Right lobe of liver (tissue), 6 donors: ENCODE measurements around the gene CAPRIN1. TPM values are rescaled to one million over a fixed set of nuclear protein-coding genes. Genes with fewer than 3 reads are reported as not detected.
A peak's percentile ranks its signal among the peaks of the same experiment; 100 is the strongest.
"Not testable (repeated sequence)": the region's sequence is repeated elsewhere in the genome, so short reads cannot be mapped to it uniquely, and the experiment has no call there.

ENCODE experiments used
- ATAC-seq, 4 donors: fragments of 200-7000 bp; cut with Tn5 transposase; one replicate each; pipeline ENCODE4 v1.9.1; 2020; ENCODE audit warnings: mild to moderate bottlenecking in 4 of 4, moderate library complexity in 4 of 4
- DNase-seq, 3 donors: peaks; one replicate each; pipeline ENCODE4 v3.0.0-alpha.2; 2020
- H3K27ac ChIP-seq, 3 donors: fragments of 200-600 bp; one replicate each; pipeline ENCODE4 v1.8.0; 2022
- H3K27me3 ChIP-seq, 2 donors: fragments of 200-600 bp; one replicate each; pipeline ENCODE4 v1.8.0; 2022
- H3K36me3 ChIP-seq, 4 donors: fragments of 200-600 bp; sonication (generic) in 1 of 4; one replicate each; pipeline versions ENCODE4 v1.5.1 to v1.8.0; 2017 to 2022; ENCODE audit warnings: control low read depth in 1 of 4
- H3K4me1 ChIP-seq, 4 donors: fragments of 200-600 bp; sonication (generic) in 1 of 4; one replicate each; pipeline versions ENCODE4 v1.5.1 to v1.8.0; 2017 to 2022; ENCODE audit warnings: control low read depth in 1 of 4
- H3K4me3 ChIP-seq, 3 donors: fragments of 200-600 bp; one replicate each; pipeline ENCODE4 v1.8.0; 2022
- H3K9me3 ChIP-seq, 4 donors: fragments of 200-600 bp; sonication (generic) in 1 of 4; one replicate each; pipeline versions ENCODE4 v1.5.1 to v1.8.0; 2017 to 2022; ENCODE audit warnings: control low read depth in 1 of 4
- CTCF ChIP-seq, 4 donors: fragments of 200-600 bp in 3 of 4; fragments of 450-650 bp in 1 of 4; IDR thresholded peaks; one replicate each; pipeline versions ENCODE4 v1.5.1 to v1.8.0; 2016 to 2022; ENCODE audit warnings: antibody characterized with exemption in 4 of 4, mild to moderate bottlenecking in 2 of 4
- POLR2A ChIP-seq: fragments of 450-650 bp; IDR thresholded peaks from one replicate; pipeline ENCODE4 v1.6.1; 2017; ENCODE audit warnings: antibody characterized with exemption, mild to moderate bottlenecking
- WGBS: methylation state at CpG from one replicate; pipeline ENCODE4 v1.1.6; 2018; ENCODE audit warnings: low coverage, low lambda C conversion rate; ENCODE audit not compliant: insufficient coverage; ENCODE audit errors: missing lambda C conversion rate; 5-methylcytosine and 5-hydroxymethylcytosine counted together
- intact Hi-C, 2 donors: fragments of 100-400 bp; cut with DNase I; formaldehyde crosslinking; loops; one replicate each; pipeline versions ENCODE4 v1.11.2 to v1.14.1; 2022
- total RNA-seq, 6 experiments: library from RNA; depleted of rRNA in 2 of 6; stranded (reverse); fragments of >200 nt in 2 of 6; fragmentation: NEBNext Ultra II Directional in 3 of 6; extraction: Animal tissue kit (Norgen Biotek cat#: 25700) in 3 of 6; gene quantifications; one replicate each; pipeline versions ENCODE4 v1.1.0 to v1.2.4, GENCODE V29; 2016 to 2023
- donor health status: DM: no; HTN: yes; CAD: no.
- donor health status: DM: no; HTN: no; CAD: no.
- donor health status: DM: no; HTN: no; CAD: no.
- donor health status: DM: no; HTN: yes; CAD: no.
- donor health status: DM: no; HTN: yes; CAD: no.

CAPRIN1 gene
- total RNA-seq, 6 experiments from 2014 or later, result 60.0 to 87.6 (median 71.2) TPM

GRCh38 chr11:34052608-34053160 is 1.2 kb downstream of the CAPRIN1 start:
- peak; percentile 42 to 68 (median 58) for DNase-seq
- ATAC-seq, result peak in 3 of 4 donors; percentile 0 to 1 (median 1)
- peak overlapping the region; percentile 89 to 100 (median 95) for H3K27ac ChIP-seq
- 0% methylated on average over 15 of the region's 40 CpGs for WGBS
- H3K4me3 ChIP-seq, result peak overlapping the region; percentile 74 to 93 (median 81)
- no peaks in the 10 kb centered on the region for H3K27me3 ChIP-seq
- H3K9me3 ChIP-seq, result no peaks in the 10 kb centered on the region
- peaks cover 0 to 5% (median 0%) of the 10 kb centered on the region in 4 donors for H3K36me3 ChIP-seq
- intact Hi-C loops, result no loop called here
- peaks cover 0 to 43% (median 18%) of the 10 kb centered on the region in 4 donors for H3K4me1 ChIP-seq
- no peak for TF ChIP-seq CTCF (IDR thresholded peaks at IDR 0.05)
- no peak for TF ChIP-seq POLR2A

DNA sequence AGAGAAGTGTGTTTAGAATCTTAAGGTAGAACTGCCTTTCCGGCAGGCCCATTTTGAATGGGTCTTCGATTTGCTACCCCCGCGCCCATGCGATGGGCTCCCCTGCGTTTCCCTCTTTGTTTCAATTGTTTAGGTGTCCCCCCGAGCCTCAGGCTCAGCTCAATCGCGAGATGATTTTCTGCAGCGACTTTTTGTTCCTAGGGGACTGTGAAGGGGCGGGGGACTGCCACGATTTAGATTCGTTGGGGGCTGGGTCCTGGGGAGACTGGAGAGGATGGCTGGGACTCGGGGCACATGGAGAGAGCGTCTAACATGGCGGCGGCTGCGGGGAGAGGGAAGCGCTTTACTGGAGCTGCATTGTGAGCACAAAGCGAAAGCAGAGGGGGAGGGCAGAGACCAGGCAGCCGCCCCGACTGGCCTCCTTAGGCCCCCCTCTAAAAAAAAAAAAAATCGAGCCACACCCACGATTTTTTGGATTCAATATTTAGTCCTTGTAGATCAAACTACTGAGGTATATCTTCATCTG is 1.7 kb downstream of the CAPRIN1 start:
- intact Hi-C loops, result no loop called here
- ATAC-seq, result peak; percentile 43 to 68 (median 54)

GRCh38 chr11:34054351-34054750 is 2.8 kb downstream of the CAPRIN1 start:
- DNase-seq, H3K27me3 ChIP-seq, H3K4me3 ChIP-seq, intact Hi-C loops, ATAC-seq, H3K36me3 ChIP-seq, H3K9me3 ChIP-seq: not testable (repeated sequence)
- 72% methylated on average over 10 of the region's 11 CpGs for WGBS
- Histone ChIP-seq H3K4me1 (peaks cover 0 to 56% (median 23%) of the 10 kb centered on the region in 4 donors), H3K27ac (peak overlapping the region in 1 of 3 donors; percentile 100)

More for the DNA sequence above, 1.7 kb downstream of the CAPRIN1 start:
- DNase-seq, result peak; percentile 77 to 87 (median 81)
- no peak for TF ChIP-seq CTCF (IDR thresholded peaks at IDR 0.05)
- no peak for TF ChIP-seq POLR2A
- H3K4me3 ChIP-seq, result peak overlapping the region; percentile 74 to 93 (median 81)
- peaks cover 0 to 5% (median 0%) of the 10 kb centered on the region in 4 donors for H3K36me3 ChIP-seq
- H3K27me3 ChIP-seq, result no peaks in the 10 kb centered on the region
- peaks cover 0 to 49% (median 20%) of the 10 kb centered on the region in 4 donors for H3K4me1 ChIP-seq
- no peaks in the 10 kb centered on the region for H3K9me3 ChIP-seq
- WGBS, result 0% methylated on average over 24 of the region's 24 CpGs
- H3K27ac ChIP-seq, result peak overlapping the region; percentile 89 to 100 (median 95)

GRCh38 chr11:34055218-34056000 is 3.9 kb downstream of the CAPRIN1 start:
- peak overlapping the region in 1 of 3 donors; percentile 13 for H3K4me3 ChIP-seq
- H3K36me3 ChIP-seq, result peaks cover 0 to 5% (median 1%) of the 10 kb centered on the region in 4 donors
- no peaks in the 10 kb centered on the region for H3K9me3 ChIP-seq
- 86% methylated on average over 14 of the region's 18 CpGs for WGBS
- H3K27me3 ChIP-seq, result no peaks in the 10 kb centered on the region
- peaks cover 0 to 60% (median 21%) of the 10 kb centered on the region in 4 donors for H3K4me1 ChIP-seq
- intact Hi-C loops, result no loop called here
- TF ChIP-seq POLR2A (no peak), CTCF (IDR thresholded peaks at IDR 0.05) (no peak)
- no peak for DNase-seq
- no peak for ATAC-seq
- peak overlapping the region in 2 of 3 donors; percentile 13 to 71 for H3K27ac ChIP-seq
